Testis (tissue), 3 donors: ENCODE measurements around the gene SLC9A3. TPM values are rescaled to one million over a fixed set of nuclear protein-coding genes. Genes with fewer than 3 reads are reported as not detected.

ENCODE experiments used
- DNase-seq: peaks from one replicate; pipeline ENCODE4 v3.0.0-alpha.2; 2019
- H3K27ac ChIP-seq, 2 donors: fragments of 200-600 bp; sonication (generic); one replicate each; pipeline ENCODE4 v1.5.1; 2019
- H3K27me3 ChIP-seq: fragments of 200-600 bp; sonication (generic); one replicate; pipeline ENCODE4 v1.5.1; 2019
- H3K36me3 ChIP-seq: fragments of 200-600 bp; sonication (generic); one replicate; pipeline ENCODE4 v1.5.1; 2017; ENCODE audit warnings: low read depth; ENCODE audit errors: missing control alignments
- H3K4me1 ChIP-seq: fragments of 200-600 bp; sonication (generic); one replicate; pipeline ENCODE4 v1.5.1; 2019
- H3K4me3 ChIP-seq, 2 donors: fragments of 200-600 bp; sonication (generic); one replicate each; pipeline ENCODE4 v1.5.1; 2017 to 2019
- H3K9me3 ChIP-seq: fragments of 200-600 bp; sonication (generic); one replicate; pipeline ENCODE4 v1.5.1; 2017
- POLR2A ChIP-seq: fragments of 450-650 bp; IDR thresholded peaks from one replicate; pipeline ENCODE4 v1.6.1; 2017; ENCODE audit warnings: antibody characterized with exemption, mild to moderate bottlenecking, moderate library complexity
- WGBS, 2 donors: methylation state at CpG; one replicate each; pipeline ENCODE4 v1.1.5; 2018; 5-methylcytosine and 5-hydroxymethylcytosine counted together
- intact Hi-C: fragments of 100-400 bp; cut with DNase I; formaldehyde crosslinking; loops from one replicate; pipeline ENCODE4 v1.15.1; 2023; ENCODE audit warnings: low total_unique reads
- polyA plus RNA-seq: library from polyadenylated mRNA; stranded (reverse); fragments of 350-450 nt; fragmentation: Illumina TruSeq; extraction: RNeasy Lipid Tissue Mini Kit (QIAGEN cat#74804); gene quantifications from one replicate; pipeline ENCODE4 v1.2.3, GENCODE V29; 2014; ENCODE audit warnings: low read depth, low replicate concordance; ENCODE audit not compliant: insufficient read depth
- total RNA-seq, 2 donors: library from RNA; depleted of rRNA; stranded (reverse); fragments of >200 nt; gene quantifications; one replicate each; pipeline ENCODE4 v1.2.3, GENCODE V29; 2016
- TF ChIP-seq, protein P1 (sequence below), 3 experiments: fragments of 450-650 bp in 2 of 3; fragments of 200-600 bp in 1 of 3; sonication (generic) in 1 of 3; IDR thresholded peaks; one replicate each; pipeline ENCODE4 v1.5.1; 2016 to 2019; ENCODE audit warnings: antibody characterized with exemption in 3 of 3, mild to moderate bottlenecking in 2 of 3, moderate library complexity in 1 of 3

Gene SLC9A3
- total and polyA plus RNA-seq, 3 donors from 2014 or later = 2.3 to 3.8 (median 2.6) TPM

DNA sequence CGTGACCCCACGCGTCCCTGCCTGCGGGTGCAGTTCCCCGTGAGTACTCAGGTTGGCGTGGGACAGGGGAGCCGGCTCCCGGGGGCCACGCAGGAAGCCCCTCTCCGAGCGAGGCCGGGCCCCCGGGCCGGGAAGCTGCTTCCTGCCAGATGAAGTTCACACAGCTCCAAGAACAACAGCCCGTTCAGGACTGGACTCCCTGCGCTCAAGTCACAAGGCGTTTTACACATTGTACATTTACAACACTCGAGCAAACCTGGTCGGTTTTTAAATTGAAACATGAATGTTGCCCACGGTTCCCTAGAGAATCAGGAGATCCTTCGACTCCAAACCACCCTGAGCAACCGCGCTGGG lies 22.4 kb downstream of the SLC9A3 start:
- intact Hi-C loops = no loop called here
- Histone ChIP-seq H3K27ac (no peak overlapping the region), H3K9me3 (no peaks in the 10 kb centered on the region), H3K4me1 (no peaks in the 10 kb centered on the region), H3K4me3 (no peak overlapping the region), H3K36me3 (no peaks in the 10 kb centered on the region), H3K27me3 (no peaks in the 10 kb centered on the region)
- WGBS, 2 donors = 37% methylated on average over 23 of the region's 23 CpGs; no CpG with 5 or more reads in 1 of the 2 donors
- DNase-seq = no peak
- TF ChIP-seq, protein P1, sequence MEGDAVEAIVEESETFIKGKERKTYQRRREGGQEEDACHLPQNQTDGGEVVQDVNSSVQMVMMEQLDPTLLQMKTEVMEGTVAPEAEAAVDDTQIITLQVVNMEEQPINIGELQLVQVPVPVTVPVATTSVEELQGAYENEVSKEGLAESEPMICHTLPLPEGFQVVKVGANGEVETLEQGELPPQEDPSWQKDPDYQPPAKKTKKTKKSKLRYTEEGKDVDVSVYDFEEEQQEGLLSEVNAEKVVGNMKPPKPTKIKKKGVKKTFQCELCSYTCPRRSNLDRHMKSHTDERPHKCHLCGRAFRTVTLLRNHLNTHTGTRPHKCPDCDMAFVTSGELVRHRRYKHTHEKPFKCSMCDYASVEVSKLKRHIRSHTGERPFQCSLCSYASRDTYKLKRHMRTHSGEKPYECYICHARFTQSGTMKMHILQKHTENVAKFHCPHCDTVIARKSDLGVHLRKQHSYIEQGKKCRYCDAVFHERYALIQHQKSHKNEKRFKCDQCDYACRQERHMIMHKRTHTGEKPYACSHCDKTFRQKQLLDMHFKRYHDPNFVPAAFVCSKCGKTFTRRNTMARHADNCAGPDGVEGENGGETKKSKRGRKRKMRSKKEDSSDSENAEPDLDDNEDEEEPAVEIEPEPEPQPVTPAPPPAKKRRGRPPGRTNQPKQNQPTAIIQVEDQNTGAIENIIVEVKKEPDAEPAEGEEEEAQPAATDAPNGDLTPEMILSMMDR (IDR thresholded peaks at IDR 0.05) = no peak
- TF ChIP-seq POLR2A = no peak

DNA sequence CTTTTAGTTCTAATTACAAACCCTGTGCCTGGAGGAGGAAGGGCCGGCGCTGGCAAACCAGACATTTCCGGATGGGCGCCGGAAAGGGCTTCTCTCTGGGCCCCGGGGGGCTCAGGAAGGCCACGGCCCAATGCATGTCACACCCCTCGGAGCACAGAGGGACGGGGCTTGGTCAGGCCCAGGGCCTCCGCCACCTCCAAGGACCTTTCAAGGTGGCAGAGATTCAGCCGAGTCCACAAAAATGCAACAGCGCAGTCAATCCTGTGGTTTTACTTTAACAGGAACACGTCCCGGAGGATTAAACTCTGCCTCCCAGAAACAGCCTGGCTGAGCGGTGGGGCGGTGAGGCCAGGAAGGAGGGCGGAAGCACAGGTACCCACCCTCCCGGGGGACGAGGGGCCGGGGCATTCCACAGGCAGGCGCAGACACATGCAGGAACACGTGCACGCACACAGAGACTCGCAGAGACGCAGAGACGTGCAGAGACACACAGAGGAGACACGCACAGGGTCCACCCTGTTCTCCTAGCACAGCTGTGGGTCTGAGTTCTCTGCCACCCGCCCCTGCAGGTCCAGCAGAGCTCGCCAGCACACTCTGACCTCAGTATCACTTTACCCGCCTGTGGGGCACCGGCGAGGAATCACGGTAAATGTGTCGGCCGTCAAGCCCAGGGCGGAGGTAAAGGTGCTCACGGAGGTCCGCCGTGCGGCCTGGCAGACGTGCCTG lies 23.0 kb downstream of the SLC9A3 start:
- H3K27ac ChIP-seq = no peak overlapping the region
- H3K9me3 ChIP-seq = no peaks in the 10 kb centered on the region
- no peaks in the 10 kb centered on the region for H3K36me3 ChIP-seq
- no peak overlapping the region for H3K4me3 ChIP-seq
- TF ChIP-seq, protein P1 (IDR thresholded peaks at IDR 0.05) = no peak
- TF ChIP-seq POLR2A = no peak
- H3K4me1 ChIP-seq = no peaks in the 10 kb centered on the region
- intact Hi-C loops = no loop called here
- DNase-seq = no peak
- 66 to 76% methylated on average over 12 to 41 of the region's 41 CpGs for WGBS, 2 donors
- H3K27me3 ChIP-seq = no peaks in the 10 kb centered on the region

DNA sequence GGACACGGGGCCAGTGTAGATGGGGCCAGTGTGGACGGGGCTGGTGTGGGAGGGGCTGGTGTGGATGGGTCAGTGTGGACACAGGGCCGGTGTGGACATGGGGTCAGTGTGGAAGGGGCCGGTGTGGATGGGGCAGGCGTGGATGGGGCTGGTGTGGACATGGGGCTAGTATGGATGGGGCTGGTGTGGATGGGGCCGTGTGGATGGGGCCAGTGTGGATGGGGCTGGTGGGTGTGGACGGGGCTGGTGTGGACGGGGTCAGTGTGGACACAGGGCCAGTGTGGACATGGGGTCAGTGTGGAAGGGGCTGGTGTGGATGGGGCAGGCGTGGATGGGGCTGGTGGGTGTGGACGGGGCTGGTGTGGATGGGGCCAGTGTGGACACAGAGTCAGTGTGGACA lies 23.8 kb downstream of the SLC9A3 start:
- DNase-seq = no peak
- Histone ChIP-seq H3K27me3 (no peaks in the 10 kb centered on the region), H3K9me3 (no peaks in the 10 kb centered on the region), H3K27ac (no peak overlapping the region), H3K4me1 (no peaks in the 10 kb centered on the region), H3K36me3 (no peaks in the 10 kb centered on the region), H3K4me3 (no peak overlapping the region)
- intact Hi-C loops = no loop called here
- 84 to 95% methylated on average over 10 of the region's 10 CpGs for WGBS, 2 donors
- TF ChIP-seq, protein P1 (IDR thresholded peaks at IDR 0.05) = no peak
- TF ChIP-seq POLR2A = no peak

DNA sequence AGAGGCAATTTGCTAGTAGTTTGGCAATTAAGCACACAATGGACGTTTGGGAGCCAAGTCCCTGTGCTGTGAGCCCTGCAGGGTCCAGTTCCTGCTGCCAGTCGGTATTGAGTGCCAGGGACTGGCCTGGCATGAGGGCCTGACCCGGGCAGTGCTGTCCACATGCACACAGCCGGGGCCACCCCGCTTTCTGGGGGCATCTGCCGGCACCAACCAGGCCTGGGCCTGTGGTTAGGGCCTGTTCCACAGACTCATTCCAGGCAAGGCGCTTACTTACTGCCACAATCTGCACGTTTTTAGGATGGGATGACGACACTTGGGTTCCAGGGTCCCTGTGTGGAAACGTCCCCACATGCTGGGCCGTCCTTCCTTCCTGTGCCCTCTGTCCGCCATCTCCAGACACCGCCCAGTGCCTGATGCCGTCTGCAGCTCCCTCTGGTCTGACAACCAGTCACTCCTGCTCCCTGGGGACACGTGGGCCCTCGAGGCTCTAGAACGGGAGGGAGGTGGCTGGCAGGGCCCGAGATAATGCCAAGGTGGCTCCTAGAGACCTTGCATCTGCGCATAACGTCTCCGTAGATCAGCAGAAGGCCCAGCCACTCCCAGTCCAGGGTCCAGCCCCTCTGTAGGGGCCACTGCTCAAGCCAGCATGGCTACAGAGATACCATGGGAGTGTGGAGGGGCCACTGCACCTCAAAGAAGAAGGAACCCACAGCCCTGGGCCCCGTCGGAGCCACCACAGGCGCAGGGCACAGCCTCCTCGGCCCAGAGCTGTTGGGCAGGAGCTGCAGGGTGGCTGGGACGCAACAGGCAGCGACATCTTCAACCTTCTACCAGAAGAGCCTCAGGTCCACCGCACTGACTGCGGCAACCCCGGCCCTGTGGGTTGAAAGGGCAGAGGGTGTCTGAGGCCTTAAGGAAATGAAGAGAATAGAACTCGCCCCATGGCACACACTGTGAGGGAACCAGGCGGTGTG lies 24.7 kb downstream of the SLC9A3 start:
- H3K27ac ChIP-seq = no peak overlapping the region
- intact Hi-C loops = no loop called here
- no peaks in the 10 kb centered on the region for H3K36me3 ChIP-seq
- H3K27me3 ChIP-seq = no peaks in the 10 kb centered on the region
- DNase-seq = no peak
- H3K9me3 ChIP-seq = no peaks in the 10 kb centered on the region
- no peaks in the 10 kb centered on the region for H3K4me1 ChIP-seq
- TF ChIP-seq, protein P1 (IDR thresholded peaks at IDR 0.05) = no peak
- TF ChIP-seq POLR2A = no peak
- no peak overlapping the region for H3K4me3 ChIP-seq
- 93 to 94% methylated on average over 26 to 32 of the region's 32 CpGs for WGBS, 2 donors
